GM18951 (cell line): ENCODE measurements around the gene HSP90AB1.

Experiments used
- POLR2A ChIP-seq: IDR thresholded peaks from 4 replicates; pipeline ENCODE4 v1.6.1; 2011; ENCODE audit warnings: mild to moderate bottlenecking; ENCODE audit not compliant: insufficient read length, insufficient read depth; ENCODE audit errors: extremely low read depth
- in situ Hi-C: fragments of 300-500 bp; cut with MboI; formaldehyde crosslinking; loops from one replicate; pipeline ENCODE4 v1.12.0; 2022; ENCODE audit warnings: low sequenced_read_pairs, mixed read lengths, inconsistent platforms; ENCODE audit not compliant: unreplicated experiment

The HSP90AB1 gene

GRCh38 chr6:44217332-44218143 lies 29.4 kb upstream of the HSP90AB1 start:
- in situ Hi-C loops = no loop called here
- TF ChIP-seq POLR2A = no peak

GRCh38 chr6:44219053-44219814 lies 27.7 kb upstream of the HSP90AB1 start:
- in situ Hi-C loops = no loop called here
- peak; percentile 67 for TF ChIP-seq POLR2A

- no peak for TF ChIP-seq POLR2A
- in situ Hi-C loops = no loop called here
Observed at GRCh38 chr6:44219815-44220784, 26.8 kb upstream of the HSP90AB1 start.

- no peak for TF ChIP-seq POLR2A
- in situ Hi-C loops = no loop called here
Observed at GRCh38 chr6:44220913-44221290, 26.0 kb upstream of the HSP90AB1 start.

GRCh38 chr6:44221291-44221960 lies 25.5 kb upstream of the HSP90AB1 start:
- in situ Hi-C loops = no loop called here
- TF ChIP-seq POLR2A = no peak

- in situ Hi-C loops = no loop called here
- TF ChIP-seq POLR2A = no peak
Observed at GRCh38 chr6:44221961-44222335, 25.0 kb upstream of the HSP90AB1 start.

GRCh38 chr6:44222486-44223318 lies 24.2 kb upstream of the HSP90AB1 start:
- TF ChIP-seq POLR2A = no peak
- in situ Hi-C loops = no loop called here

GRCh38 chr6:44223319-44224028 lies 23.4 kb upstream of the HSP90AB1 start, which contains the start of gene SLC29A1:
Gene SLC29A1 (plus strand): TSS chr6:44223595. CDS start chr6:44227314, 3,719 bp downstream.
- peak; percentile 80 for TF ChIP-seq POLR2A
- in situ Hi-C loops = no loop called here

GRCh38 chr6:44224029-44224964 lies 22.6 kb upstream of the HSP90AB1 start:
- no peak for TF ChIP-seq POLR2A
- in situ Hi-C loops = no loop called here

- TF ChIP-seq POLR2A = no peak
- in situ Hi-C loops = no loop called here
Observed at GRCh38 chr6:44224965-44225305, 22.0 kb upstream of the HSP90AB1 start.
